ENCODE measurements around the gene RGS10. TPM values are rescaled to one million over a fixed set of nuclear protein-coding genes. Genes with fewer than 3 reads are reported as not detected.

Gene RGS10
- total RNA-seq, 4 donors from 2014 or later = 31.4 to 41.6 (median 36.1) TPM

DNA sequence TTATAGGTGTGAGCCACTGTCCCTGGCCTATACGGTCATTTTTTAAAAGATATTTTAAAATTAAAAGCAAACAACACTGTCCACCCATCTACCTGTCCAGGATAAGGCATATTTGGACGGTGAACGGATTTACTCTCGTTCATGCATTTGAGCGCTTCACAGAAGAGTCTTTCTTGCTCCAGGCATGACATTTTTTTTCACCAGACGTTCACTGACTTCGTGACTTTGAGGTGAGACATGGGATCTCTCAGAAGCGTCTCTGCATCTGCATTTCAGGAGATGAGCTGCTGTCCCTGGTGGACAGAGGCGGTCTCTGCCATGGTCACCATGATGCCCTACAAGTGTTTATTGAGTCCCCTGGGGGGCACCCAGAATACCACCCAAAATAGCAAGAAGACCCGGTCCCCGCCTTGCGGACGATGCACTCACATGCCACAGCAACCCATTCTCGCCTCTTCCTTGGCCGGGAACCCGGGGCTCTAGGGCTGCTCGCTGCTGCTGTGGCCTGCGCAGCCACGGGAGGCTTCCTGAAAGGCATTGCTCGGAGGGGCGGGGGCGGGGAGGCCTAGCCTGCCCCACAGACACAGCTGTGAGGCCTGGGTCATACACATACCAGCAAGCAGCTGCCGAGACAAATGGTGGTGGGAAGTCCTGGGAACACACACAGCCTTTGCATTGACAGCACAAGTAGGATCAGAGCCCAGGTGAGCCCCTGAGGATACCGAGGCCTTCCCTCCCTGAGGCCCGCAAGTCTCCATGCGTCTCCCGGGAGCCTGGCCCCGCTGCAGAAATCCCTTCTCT lies 84.4 kb downstream of the RGS10 start:
- TF ChIP-seq POLR2A (IDR thresholded peaks at IDR 0.05; ENCODE audit: low read depth) (no peak), EP300 (IDR thresholded peaks at IDR 0.05) (no peak), POLR2AphosphoS5 (IDR thresholded peaks at IDR 0.05) (no peak)
- TF ChIP-seq, protein P1, sequence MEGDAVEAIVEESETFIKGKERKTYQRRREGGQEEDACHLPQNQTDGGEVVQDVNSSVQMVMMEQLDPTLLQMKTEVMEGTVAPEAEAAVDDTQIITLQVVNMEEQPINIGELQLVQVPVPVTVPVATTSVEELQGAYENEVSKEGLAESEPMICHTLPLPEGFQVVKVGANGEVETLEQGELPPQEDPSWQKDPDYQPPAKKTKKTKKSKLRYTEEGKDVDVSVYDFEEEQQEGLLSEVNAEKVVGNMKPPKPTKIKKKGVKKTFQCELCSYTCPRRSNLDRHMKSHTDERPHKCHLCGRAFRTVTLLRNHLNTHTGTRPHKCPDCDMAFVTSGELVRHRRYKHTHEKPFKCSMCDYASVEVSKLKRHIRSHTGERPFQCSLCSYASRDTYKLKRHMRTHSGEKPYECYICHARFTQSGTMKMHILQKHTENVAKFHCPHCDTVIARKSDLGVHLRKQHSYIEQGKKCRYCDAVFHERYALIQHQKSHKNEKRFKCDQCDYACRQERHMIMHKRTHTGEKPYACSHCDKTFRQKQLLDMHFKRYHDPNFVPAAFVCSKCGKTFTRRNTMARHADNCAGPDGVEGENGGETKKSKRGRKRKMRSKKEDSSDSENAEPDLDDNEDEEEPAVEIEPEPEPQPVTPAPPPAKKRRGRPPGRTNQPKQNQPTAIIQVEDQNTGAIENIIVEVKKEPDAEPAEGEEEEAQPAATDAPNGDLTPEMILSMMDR (IDR thresholded peaks at IDR 0.05) = no peak
- H3K27me3 ChIP-seq = no peaks in the 10 kb centered on the region

DNA sequence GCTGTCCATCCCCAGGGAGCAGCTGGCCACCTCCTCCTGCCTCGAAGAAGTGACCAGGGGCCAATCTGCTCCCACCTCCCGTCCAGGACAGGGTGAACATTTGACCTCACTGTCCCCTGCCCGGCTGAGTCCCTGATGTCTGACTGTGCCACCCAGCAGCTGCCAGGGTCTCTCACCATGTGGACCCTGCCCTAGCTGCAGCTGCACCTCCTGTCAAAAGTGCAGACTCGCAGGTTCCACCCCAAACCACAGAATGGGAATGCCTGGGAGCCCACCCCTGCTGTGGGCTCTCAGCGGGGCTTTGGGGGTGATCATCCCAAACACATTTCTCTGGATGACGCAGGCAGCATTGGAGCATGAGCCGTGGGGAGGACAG lies 86.1 kb downstream of the RGS10 start:
- DNase-seq (ENCODE audit: extremely low spot score) = no peak
- no peak overlapping the region for H3K27ac ChIP-seq (replicated peaks in 1 of 4)
- TF ChIP-seq POLR2A (IDR thresholded peaks at IDR 0.05; ENCODE audit: low read depth) (no peak), EP300 (IDR thresholded peaks at IDR 0.05) (no peak), POLR2AphosphoS5 (IDR thresholded peaks at IDR 0.05) (no peak)
- TF ChIP-seq, protein P1 (IDR thresholded peaks at IDR 0.05) = no peak
- intact Hi-C loops (cut with DNase I) = no loop called here
- H3K27me3 ChIP-seq = no peaks in the 10 kb centered on the region
- H3K4me3 ChIP-seq = no peak overlapping the region
- peaks cover 14 to 67% (median 58%) of the 10 kb centered on the region in 4 donors for H3K36me3 ChIP-seq
- H3K4me1 ChIP-seq = no peaks in the 10 kb centered on the region
- 88% methylated on average over 5 of the region's 7 CpGs for WGBS
- H3K9me3 ChIP-seq = no peaks in the 10 kb centered on the region

More for the DNA sequence above, 84.4 kb downstream of the RGS10 start:
- WGBS = 88% methylated on average over 25 of the region's 28 CpGs
- Histone ChIP-seq H3K4me1 (no peaks in the 10 kb centered on the region), H3K27ac (replicated peaks in 1 of 4) (no peak overlapping the region), H3K9me3 (no peaks in the 10 kb centered on the region), H3K4me3 (no peak overlapping the region), H3K36me3 (peaks cover 10 to 50% (median 42%) of the 10 kb centered on the region in 4 donors)
- DNase-seq (ENCODE audit: extremely low spot score) = no peak
- intact Hi-C loops (cut with DNase I) = no loop called here

DNA sequence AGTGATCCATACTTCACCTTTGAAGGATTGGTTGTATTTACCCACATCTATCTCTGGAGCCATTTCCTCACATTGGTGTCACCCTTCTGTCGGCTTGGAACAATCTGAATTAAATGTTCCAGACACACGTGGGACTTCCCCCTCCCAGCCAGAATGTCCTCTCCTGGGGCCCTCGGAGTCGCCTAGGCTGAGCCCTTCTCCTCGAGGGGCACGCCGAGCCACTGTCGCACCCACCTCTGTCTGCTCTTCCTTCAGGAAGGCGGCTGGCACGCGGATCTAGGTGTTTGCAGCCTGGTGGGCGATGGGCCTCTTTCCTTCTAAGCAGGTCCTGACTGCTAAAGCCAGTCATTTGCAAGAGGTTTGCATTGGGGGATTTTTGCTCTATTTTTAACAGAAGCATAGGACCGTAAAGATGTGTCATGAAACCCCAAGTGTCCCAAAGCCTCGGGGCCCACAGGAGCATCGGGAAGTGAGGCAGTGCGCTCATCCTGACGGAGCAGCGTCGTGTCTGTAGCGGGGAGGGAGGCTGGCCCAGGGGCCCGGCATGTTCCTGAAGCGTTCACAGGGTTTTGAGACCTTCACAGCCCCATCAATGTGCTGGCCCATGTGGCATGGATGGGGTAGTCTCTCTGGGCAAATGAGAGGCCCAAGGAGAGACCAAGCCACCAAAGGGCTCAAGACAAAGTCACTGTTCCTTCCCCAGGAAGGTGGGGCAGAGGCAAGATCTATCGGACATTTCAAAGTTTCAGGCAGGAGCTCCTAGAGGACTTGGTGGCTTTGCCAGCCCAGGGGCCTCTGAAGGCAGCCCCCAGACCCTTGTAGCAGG lies 86.7 kb downstream of the RGS10 start:
- TF ChIP-seq POLR2AphosphoS5 (IDR thresholded peaks at IDR 0.05) (no peak), EP300 (IDR thresholded peaks at IDR 0.05) (no peak), POLR2A (IDR thresholded peaks at IDR 0.05; ENCODE audit: low read depth) (no peak)
- TF ChIP-seq, protein P1 (IDR thresholded peaks at IDR 0.05) = no peak
- intact Hi-C loops (cut with DNase I) = no loop called here
- WGBS = 92% methylated on average over 23 of the region's 23 CpGs
- no peak overlapping the region for H3K4me3 ChIP-seq
- peaks cover 14 to 73% (median 59%) of the 10 kb centered on the region in 4 donors for H3K36me3 ChIP-seq
- H3K27ac ChIP-seq (replicated peaks in 1 of 4) = no peak overlapping the region
- no peaks in the 10 kb centered on the region for H3K27me3 ChIP-seq
- no peak for DNase-seq (ENCODE audit: extremely low spot score)
- no peaks in the 10 kb centered on the region for H3K4me1 ChIP-seq
- no peaks in the 10 kb centered on the region for H3K9me3 ChIP-seq

DNA sequence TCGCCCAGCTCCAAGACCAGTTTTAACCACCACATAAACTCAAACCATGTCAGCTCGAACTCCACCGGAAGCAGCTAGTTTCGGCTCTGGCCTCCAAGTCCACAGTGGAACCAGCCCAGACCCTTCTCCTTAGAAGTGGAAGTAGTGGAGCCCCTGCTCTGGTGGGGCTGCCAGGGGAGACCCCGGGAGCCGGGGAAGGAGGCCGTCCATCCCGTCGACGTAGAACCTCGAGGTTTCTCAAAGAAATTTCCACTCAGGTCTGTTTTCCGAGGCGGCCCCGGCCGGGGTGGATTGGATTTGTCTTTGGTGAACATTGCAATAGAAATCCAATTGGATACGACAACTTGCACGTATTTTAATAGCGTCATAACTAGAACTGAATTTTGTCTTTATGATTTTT lies 87.5 kb downstream of the RGS10 start:
- no peaks in the 10 kb centered on the region for H3K9me3 ChIP-seq
- peaks cover 0 to 8% (median 0%) of the 10 kb centered on the region in 4 donors for H3K4me1 ChIP-seq
- H3K4me3 ChIP-seq = no peak overlapping the region
- WGBS = 95% methylated on average over 18 of the region's 18 CpGs
- intact Hi-C loops (cut with DNase I) = no loop called here
- no peaks in the 10 kb centered on the region for H3K27me3 ChIP-seq
- no peak overlapping the region for H3K27ac ChIP-seq (replicated peaks in 1 of 4)
- H3K36me3 ChIP-seq = peaks cover 14 to 80% (median 67%) of the 10 kb centered on the region in 4 donors
- TF ChIP-seq EP300 (IDR thresholded peaks at IDR 0.05) (no peak), POLR2A (IDR thresholded peaks at IDR 0.05; ENCODE audit: low read depth) (no peak), POLR2AphosphoS5 (IDR thresholded peaks at IDR 0.05) (no peak)
- TF ChIP-seq, protein P1 (IDR thresholded peaks at IDR 0.05) = no peak
- DNase-seq (ENCODE audit: extremely low spot score) = no peak

All from esophagus muscularis mucosa (tissue), 4 donors.